Neuron (in vitro differentiated cells): ENCODE data around the gene GPR42.
"Not testable (repeated sequence)": the region's sequence is repeated elsewhere in the genome, so short reads cannot be mapped to it uniquely, and the experiment has no call there.

Experiments used
- H2AFZ ChIP-seq: one replicate; pipeline ENCODE4 v1.6.1; 2013; ENCODE audit warnings: low read depth, mild to moderate bottlenecking, inconsistent platforms, low read length, moderate library complexity
- H3K27me3 ChIP-seq: one replicate; pipeline ENCODE4 v1.6.1; 2013; ENCODE audit warnings: low read length; ENCODE audit not compliant: insufficient read depth
- H3K36me3 ChIP-seq: one replicate; pipeline ENCODE4 v1.6.1; 2013; ENCODE audit warnings: low read length; ENCODE audit not compliant: insufficient read depth
- H3K4me1 ChIP-seq: one replicate; pipeline ENCODE4 v1.6.1; 2013; ENCODE audit warnings: low read length; ENCODE audit not compliant: insufficient read depth
- H3K4me3 ChIP-seq: 2 replicates; pipeline ENCODE4 v1.5.1; 2013; ENCODE audit warnings: mild to moderate bottlenecking, low read length, moderate library complexity
- H3K9me3 ChIP-seq: one replicate; pipeline ENCODE4 v1.6.1; 2013; ENCODE audit warnings: low read length

Gene GPR42

DNA sequence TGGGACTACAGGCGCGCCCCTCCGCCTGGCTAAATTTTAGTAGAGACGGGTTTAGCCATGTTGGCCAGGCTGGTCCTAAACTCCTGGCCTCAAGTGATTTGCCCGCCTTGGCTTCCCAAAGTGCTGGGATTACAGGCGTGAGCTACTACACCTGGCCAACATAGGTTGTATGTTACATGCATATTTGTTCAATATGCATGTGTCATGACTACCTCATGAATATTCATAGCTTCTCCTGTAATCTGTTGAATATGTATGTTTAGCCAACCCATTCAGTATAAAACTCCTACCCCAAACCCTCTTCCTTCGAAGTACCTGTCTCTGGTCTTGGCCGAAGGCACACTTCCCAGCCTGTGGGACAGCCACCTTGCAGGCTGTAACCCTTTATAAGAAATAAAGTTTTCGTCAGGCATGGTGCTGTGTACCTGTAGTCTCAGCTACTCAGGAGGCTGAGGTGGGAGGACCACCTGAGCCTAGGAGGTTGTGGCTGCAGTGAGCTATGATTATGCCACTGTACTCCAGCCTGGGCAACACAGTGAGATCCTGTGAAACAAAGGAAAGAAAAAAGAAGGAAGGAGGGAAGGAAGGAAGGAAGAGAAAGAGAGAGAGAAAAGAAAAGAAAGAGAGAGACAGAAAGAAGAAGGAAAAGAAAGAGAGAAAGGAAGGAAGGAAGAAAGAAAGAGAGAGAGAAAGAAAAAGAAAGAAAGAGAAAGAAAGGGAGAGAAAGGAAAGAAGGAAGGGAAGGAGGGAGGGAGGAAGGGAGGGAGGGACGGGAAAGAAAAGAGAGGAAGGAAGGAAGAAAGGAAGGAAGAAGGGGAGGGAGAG is 29.3 kb downstream of the GPR42 start:
- Histone ChIP-seq H3K4me1 (peaks cover 2% of the 10 kb centered on the region), H2AFZ (no peak overlapping the region), H3K9me3 (no peaks in the 10 kb centered on the region), H3K27me3 (no peaks in the 10 kb centered on the region), H3K36me3 (no peaks in the 10 kb centered on the region), H3K4me3 (no peak overlapping the region)

DNA sequence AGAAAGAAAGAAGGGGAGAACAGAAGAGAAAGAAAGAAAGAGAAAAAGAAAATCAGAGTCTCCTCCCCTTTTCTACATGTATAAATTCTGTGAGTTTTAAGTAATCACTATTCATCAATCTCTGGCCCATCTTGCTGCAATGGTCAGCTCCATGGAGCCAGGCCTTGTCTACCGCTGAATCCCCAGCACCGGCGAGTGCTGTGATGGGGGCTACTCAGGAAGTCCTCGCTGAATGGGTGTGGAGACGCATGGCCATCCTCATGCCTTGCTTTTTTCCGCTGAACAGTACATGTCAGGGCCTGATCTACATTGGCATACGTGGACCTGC is 29.9 kb downstream of the GPR42 start:
- Histone ChIP-seq H3K27me3 (no peaks in the 10 kb centered on the region), H3K9me3 (no peaks in the 10 kb centered on the region), H3K36me3 (no peaks in the 10 kb centered on the region), H3K4me3 (no peak overlapping the region), H2AFZ (no peak overlapping the region), H3K4me1 (peaks cover 7% of the 10 kb centered on the region)

DNA sequence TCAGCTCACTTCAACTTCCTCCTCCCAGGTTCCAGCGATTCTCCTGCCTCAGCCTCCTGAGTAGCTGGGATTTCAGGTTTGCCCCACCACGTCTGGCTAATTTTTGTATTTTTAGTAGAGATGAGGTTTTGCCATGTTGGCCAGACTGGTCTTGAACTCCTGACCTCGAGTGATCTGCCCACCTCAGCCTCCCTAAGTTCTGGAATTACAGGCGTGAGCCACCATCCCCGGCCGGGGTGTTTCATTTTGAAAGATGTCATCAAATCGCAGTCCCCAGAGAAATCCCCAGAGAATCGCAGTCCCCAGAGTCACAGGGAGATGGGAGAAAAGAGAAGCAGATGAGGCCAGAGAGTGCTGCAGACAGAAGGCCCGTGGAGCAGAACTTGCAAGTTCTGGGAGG is 30.5 kb downstream of the GPR42 start:
- H3K36me3 ChIP-seq, H3K9me3 ChIP-seq, H2AFZ ChIP-seq, H3K27me3 ChIP-seq, H3K4me1 ChIP-seq, H3K4me3 ChIP-seq: not testable (repeated sequence)

DNA sequence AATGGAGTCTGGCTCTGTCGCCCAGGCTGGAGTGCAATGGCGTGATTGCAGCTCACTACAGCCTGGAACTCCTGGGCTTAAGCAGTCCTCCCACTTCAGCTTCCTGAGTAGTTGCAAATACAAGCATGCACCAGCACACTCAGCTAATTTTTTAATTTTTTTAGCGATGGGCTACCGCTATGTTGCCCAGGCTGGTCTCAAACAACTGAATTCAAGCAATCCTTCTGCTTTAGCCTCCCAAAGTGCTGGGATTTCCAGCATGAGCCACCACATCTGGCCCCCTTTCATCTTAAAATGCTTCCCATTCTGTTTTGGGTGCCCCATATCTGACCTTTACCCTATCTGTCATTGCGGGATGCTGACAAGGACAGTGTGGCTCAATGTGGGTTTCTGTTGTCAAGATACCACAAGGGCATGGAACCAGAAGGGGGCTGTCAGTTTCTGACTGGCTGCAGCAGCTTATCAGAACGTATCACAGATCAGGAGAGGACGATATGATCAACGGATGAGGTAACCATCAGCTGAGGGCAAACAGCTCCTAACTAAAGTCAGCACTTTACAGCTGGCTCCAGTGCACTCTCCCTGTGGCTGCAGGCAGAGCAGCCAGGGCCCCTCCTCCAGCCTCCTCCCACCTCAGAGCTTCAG is 32.4 kb downstream of the GPR42 start:
- H2AFZ ChIP-seq, result no peak overlapping the region
- no peaks in the 10 kb centered on the region for H3K36me3 ChIP-seq
- peaks cover 8% of the 10 kb centered on the region for H3K4me1 ChIP-seq
- no peaks in the 10 kb centered on the region for H3K27me3 ChIP-seq
- H3K4me3 ChIP-seq, result no peak overlapping the region
- H3K9me3 ChIP-seq, result no peaks in the 10 kb centered on the region

DNA sequence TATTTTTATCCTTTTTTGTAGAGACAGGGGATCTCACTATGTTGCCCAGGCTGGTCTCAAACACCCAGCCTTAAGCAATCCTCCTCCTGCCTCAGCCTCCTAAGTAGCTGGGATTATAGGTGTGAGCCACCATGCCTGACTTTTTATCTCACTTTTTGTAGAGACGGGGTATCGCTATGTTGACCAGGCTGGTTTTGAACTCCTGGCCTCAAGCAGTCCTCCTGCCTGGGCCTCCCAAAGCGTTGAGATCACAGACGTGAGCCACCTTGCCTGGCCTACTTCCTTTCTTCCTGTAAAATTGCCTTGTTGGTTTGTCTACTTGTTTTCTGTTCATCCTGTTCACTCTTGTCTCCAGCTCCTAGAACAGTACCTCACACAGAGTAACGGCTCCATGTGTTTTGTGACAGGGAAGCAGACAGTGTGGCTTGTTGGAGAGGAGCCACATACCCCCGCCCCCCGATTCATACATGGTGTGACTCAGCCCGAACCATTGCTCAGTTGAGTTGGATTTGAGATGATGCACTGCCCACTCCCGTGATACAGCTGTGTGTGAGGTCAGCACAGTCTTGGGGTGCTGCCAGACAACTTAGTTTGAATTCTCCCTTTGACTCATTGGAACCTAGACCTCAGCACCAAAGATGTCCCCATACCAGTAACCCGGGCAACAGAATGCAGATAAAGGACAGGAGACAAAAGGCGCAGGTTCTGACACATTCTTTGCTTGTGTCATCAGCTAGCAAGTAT is 34.2 kb downstream of the GPR42 start:
- no peaks in the 10 kb centered on the region for H3K9me3 ChIP-seq
- H3K27me3 ChIP-seq, result no peaks in the 10 kb centered on the region
- no peak overlapping the region for H3K4me3 ChIP-seq
- no peaks in the 10 kb centered on the region for H3K36me3 ChIP-seq
- H3K4me1 ChIP-seq, result peaks cover 8% of the 10 kb centered on the region
- H2AFZ ChIP-seq, result no peak overlapping the region

DNA sequence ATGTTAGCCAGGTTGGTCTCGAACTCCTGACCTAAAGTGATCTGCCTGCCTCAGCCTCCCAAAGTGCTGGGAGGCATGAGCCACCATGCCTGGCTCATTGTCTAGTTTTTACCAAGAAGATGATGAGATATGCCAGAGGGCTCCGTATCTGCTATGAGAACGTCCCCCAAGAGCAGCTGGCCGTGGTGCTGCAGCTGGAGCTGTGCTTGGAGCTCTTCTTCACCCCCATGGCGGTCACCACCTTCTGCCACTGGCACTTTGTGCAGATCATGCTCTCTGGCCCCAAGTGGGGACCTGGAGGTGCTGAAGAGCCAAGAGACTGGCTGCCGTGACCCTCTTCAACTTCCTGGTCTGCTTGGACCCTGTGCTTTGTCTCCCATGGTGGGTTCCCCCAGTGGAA is 36.8 kb downstream of the GPR42 start:
- Histone ChIP-seq H3K9me3 (no peaks in the 10 kb centered on the region), H2AFZ (no peak overlapping the region), H3K27me3 (no peaks in the 10 kb centered on the region), H3K4me3 (no peak overlapping the region), H3K4me1 (peaks cover 8% of the 10 kb centered on the region), H3K36me3 (no peaks in the 10 kb centered on the region)

DNA sequence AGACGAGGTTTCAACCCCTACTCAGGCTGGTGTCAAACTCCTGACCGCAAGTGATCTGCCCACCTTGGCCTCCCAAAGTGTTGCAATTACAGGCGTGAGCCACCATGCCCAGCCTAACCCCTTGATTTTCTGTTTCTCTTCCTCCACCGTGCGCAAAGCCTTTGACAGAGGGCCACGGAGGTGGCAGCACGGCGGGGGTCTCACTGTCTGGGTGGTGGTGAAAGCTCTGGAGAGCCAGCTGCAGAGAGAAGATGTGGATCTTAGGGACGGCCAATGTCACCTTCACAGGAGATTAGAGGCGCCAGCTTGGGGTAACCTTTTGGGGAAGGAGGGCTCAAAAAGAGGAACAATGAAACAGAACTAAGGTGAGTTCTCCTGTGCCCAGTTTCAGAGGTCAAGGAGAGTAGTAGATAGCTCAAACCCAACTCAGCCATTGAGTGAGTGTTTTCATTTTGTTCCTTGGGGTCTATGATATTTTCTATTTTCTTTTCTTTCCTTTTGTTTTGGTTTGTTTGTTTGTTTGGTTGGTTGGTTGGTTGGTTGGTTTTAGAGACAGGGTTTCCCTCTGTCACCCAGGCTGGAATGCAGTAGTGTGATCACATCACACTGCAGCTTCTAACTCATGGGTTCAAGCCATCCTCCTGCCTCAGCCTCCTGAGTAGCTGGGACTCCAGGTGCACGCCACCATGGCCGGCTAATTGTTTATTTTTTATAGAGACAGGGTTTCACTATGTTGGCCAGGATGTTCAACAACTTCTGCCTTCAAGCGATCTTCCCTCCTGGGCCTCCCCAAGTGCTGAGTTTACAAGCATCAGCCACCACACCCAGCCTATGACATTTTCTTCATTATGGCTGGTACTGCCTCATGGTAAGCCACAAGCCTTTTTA is 37.7 kb downstream of the GPR42 start:
- H3K36me3 ChIP-seq, result no peaks in the 10 kb centered on the region
- peaks cover 8% of the 10 kb centered on the region for H3K4me1 ChIP-seq
- H3K27me3 ChIP-seq, result no peaks in the 10 kb centered on the region
- H3K4me3 ChIP-seq, result no peak overlapping the region
- no peaks in the 10 kb centered on the region for H3K9me3 ChIP-seq
- no peak overlapping the region for H2AFZ ChIP-seq

DNA sequence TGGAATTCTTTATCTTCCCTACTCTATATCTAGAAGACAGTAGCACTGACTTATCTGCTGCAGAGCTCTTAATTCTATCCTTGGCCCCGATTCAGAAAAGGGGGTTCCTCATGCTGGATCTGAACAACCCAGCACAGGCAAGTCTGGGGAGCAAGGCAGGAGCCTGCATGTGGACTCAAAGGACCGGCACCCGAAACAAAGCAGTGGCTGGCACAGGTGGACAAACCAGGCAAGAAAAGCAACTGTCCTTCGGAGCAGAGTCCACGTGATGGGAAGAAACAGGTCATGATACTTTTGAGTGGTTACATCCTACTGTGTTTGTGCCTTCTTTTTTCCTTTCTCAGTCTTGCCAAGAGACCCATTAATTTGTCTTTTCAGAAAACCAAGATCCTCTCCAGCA is 38.3 kb downstream of the GPR42 start:
- H3K9me3 ChIP-seq, result no peaks in the 10 kb centered on the region
- no peak overlapping the region for H3K4me3 ChIP-seq

DNA sequence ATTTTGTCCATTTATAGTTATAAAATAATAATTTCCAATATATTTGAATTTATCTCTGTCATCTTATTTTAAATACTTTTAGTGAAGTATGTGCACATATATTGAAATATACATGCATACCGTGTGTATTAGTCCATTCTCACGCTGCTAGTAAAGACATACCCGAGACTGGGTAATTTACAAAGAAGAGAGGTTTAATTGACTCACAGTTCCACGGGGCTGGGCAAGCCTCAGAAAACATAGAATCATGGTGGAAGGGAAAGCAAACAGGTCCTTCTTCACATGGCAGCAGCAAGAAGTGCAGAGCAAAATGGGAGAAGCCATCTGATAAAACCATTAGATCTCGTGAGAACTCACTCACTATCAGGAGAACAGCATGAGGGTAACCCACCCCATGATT is 39.6 kb downstream of the GPR42 start:
- no peaks in the 10 kb centered on the region for H3K36me3 ChIP-seq

More for the DNA sequence above, 38.3 kb downstream of the GPR42 start:
- H2AFZ ChIP-seq, result no peak overlapping the region
- peaks cover 8% of the 10 kb centered on the region for H3K4me1 ChIP-seq
- no peaks in the 10 kb centered on the region for H3K27me3 ChIP-seq
- no peaks in the 10 kb centered on the region for H3K36me3 ChIP-seq

DNA sequence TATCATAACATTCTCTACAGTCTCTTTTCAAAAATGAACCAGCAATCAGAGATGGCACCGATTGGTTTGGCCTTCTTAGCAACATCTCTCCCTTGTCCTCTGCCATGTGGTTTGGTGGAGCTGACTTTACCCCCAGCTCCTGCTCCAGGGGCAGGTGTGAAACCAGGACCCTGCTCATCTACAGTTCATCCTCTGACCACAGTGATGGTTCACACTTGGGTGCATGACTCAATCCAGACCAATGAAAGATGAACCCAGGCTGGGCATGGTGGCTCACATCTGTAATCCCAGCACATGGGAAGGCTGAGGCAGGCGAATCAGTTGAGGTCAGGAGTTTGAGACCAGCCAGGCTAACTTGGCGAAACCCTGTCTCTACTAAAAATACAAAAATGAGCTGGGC is 43.6 kb downstream of the GPR42 start:
- H3K9me3 ChIP-seq, result no peaks in the 10 kb centered on the region
- H3K4me3 ChIP-seq, result no peak overlapping the region
- H3K36me3 ChIP-seq, result no peaks in the 10 kb centered on the region
- H3K27me3 ChIP-seq, result peaks cover 13% of the 10 kb centered on the region
- H3K4me1 ChIP-seq, result no peaks in the 10 kb centered on the region
- no peak overlapping the region for H2AFZ ChIP-seq

More for the DNA sequence above, 39.6 kb downstream of the GPR42 start:
- Histone ChIP-seq H3K9me3 (no peaks in the 10 kb centered on the region), H3K27me3 (peaks cover 3% of the 10 kb centered on the region), H3K4me1 (peaks cover 2% of the 10 kb centered on the region), H3K4me3 (no peak overlapping the region), H2AFZ (no peak overlapping the region)

DNA sequence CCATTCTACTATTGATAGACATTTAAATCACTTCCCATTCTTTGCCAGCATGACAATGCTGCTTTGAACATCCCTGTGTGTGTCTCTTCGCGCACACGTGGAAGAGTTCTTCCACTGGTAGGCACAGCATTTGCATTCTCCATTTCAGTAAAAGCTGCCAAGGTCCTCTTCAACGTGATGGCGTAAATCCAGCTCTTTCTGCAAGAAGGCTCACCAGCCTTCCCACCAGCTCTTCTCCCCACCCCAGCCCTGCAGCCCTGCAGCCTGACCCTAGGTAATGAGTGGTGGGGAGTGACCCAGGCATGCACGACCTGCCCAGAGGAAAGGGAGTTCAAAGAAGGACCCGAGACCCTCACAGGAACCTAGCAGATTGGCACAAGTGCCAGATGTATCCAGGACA is 45.5 kb downstream of the GPR42 start:
- Histone ChIP-seq H3K4me3 (no peak overlapping the region), H3K4me1 (no peaks in the 10 kb centered on the region), H3K27me3 (peaks cover 15% of the 10 kb centered on the region), H3K9me3 (no peaks in the 10 kb centered on the region), H2AFZ (no peak overlapping the region), H3K36me3 (no peaks in the 10 kb centered on the region)

DNA sequence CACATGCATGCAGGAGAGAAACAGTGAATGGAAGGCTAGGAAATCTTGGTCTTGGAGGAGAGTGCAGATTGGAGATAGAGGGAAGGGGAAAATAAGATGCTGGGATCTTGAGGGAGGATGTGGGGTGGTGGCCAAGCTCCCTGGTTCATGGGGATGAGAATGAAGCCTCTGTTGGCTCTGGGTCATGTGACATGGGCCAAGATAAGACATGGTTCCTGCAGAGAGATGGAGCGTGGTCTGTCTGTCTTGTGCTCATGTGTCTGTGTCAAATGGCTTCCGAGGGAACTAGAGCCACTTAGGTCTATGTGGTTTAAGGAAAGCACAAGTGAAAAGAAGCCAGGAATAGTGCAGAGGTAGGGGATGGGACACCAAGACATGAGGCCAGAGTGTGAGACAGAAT is 46.4 kb downstream of the GPR42 start:
- no peak overlapping the region for H3K4me3 ChIP-seq
- no peak overlapping the region for H2AFZ ChIP-seq
- no peaks in the 10 kb centered on the region for H3K9me3 ChIP-seq
- H3K4me1 ChIP-seq, result no peaks in the 10 kb centered on the region
- H3K27me3 ChIP-seq, result peaks cover 17% of the 10 kb centered on the region
- no peaks in the 10 kb centered on the region for H3K36me3 ChIP-seq
